GM04504 (cell line): Measurements from ENCODE around the gene OSTM1.

Experiments used
- DNase-seq: peaks from one replicate; pipeline ENCODE4 v3.0.0-alpha.2; 2012; ENCODE audit warnings: low read depth

Gene OSTM1

DNA sequence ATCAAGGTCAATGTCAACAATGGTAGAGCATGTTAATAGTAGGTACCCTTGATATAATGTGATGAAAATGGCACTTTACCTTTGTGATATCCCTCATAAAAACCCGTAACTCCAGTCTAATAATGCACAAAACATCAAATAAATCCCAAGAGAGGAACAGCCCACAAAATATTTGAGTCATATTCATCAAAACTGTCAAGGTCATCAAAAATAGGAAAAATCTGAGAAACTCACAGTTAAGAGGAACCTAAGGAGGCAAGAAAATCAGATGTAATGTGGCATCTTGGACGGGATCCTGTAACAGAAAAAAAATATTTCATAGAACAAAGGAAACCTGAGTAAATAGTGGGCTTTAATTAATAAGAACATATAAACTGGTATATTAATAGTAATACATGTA is 25.5 kb upstream of the OSTM1 start:
- no peak for DNase-seq

DNA sequence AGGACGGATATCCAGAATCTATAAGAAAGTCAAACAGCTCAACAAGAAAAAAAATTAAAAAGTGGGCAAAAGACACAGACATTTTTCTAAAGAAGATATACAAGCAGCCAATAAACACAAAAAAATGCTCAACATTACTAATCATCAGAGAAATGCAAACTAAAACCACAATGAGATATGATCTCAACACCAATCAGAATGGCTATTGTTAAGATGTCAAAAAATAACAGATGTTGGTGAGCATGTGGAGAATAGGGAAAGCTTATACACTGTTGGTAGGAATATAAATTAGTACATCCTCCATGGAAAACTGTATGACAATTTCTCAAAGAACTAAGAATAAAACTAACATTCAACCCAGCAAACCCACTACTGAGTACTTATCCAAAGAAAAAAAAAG is 23.3 kb upstream of the OSTM1 start:
- DNase-seq, result no peak

DNA sequence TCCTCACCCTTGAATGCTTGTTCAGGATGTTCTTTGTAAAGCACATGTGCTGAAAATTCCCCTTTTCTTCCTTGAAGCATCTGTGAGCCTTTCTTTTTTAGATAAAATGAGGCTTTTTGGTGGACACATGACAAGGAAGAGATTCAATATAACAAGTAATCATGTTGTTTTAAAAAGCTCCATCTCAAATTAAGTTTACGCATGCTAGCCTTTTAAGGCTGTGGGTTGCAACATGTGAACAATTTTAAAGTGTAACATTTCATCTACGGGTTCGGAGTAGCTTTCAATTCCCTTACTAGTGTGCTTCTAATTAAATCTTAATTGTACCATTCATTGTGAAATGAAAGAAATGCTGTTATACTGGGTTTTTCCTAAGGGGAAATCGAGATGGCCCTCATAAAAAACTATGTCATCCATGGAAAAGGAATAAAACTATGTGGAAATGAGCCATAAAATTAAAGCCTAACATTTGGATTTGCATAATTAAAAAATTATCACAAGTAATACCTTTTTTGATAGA is 19.3 kb upstream of the OSTM1 start:
- DNase-seq, result no peak

GRCh38 chr6:108091288-108091687 is 16.7 kb upstream of the OSTM1 start:
- no peak for DNase-seq

GRCh38 chr6:108083349-108083748 is 8.8 kb upstream of the OSTM1 start:
- no peak for DNase-seq

DNA sequence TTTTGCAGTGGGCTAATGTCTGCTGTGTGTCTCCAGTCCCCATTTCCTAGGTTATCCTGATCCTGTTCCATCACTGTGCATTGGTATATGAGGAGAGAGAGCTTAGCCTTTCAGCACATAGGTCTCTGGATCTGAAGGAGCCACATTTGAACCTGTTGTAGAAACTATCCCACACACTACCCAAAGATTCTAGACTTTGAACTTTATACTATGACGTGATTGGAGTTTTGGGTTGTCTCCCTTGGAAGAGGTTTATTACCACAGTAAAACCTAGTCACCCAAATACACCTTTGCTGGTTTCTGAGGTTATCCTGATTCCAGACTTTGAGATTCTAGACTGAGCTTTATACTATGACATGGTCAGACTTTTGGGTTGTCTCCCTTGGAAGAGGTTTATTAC is 8.0 kb upstream of the OSTM1 start:
- DNase-seq, result no peak

DNA sequence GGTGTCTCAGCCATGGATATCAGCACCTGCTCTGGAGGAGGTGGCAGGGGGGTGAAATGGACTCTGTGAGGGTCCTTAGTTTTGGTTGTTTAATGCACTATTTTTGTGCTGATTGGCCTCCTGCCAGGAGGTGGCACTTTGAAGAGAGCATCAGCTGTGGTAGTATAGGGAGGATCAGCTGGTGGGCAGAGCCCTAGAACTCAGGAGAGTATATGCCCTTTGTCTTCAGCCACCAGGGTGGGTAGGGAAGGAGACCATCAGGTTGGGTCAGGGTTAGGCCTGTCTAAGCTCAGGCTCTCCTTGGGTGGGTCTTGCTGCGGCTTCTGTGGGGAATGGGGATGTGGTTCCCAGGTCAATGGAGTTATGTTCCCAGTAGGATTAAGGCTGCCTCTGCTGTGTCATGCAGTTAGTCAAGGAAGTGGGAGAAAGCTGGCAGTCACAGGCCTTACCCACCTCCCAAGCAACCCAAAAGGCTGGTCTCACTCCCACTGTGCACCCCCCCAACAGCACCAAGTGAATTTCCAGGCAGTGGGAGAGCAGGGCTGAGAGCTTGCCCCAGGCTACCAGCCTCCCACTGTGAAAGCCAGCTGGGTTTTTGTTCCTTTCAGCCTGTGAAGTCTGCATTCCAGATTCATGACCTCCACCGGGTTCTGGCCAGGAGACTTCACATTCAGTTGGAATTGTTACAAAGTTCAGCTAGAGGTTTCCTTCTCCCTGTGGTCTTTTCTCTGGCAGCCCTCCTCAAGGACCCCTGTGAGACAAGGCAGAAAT is 5.7 kb upstream of the OSTM1 start:
- no peak for DNase-seq

DNA sequence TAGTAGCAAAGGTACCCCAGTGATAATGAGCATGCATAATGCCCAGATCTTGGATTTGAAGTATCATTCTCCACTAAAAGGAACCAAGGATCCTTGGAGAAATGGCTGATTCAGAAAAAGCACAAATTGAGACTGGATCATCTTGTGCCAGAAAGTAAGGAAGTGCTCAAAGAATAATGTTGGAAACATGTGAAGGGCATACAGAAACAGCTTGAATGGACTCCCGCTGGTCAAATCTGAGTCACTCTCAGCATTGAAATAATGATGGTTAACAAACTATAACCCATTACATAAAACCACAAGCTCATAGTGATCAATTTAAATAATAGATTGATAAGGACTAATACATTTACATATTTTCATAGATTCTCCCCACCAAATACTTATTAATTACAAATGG is 3.6 kb upstream of the OSTM1 start:
- DNase-seq, result no peak

DNA sequence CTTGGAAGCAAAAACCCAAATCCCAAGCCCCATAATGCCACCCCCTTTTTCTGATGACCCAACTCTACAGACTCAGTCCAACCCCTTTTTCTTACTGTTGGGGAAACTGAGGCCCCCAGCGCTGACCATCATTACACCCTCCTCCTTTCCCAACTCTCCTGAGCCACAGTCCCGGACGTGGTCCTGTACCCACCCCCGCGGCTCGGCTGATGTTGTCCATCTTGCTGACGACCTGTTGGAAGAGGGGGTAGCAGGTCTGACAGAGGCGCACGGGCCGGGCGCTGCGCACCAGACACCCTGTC is 533 bp downstream of the OSTM1 start:
- no peak for DNase-seq

GRCh38 chr6:108071736-108072276 is 2.7 kb downstream of the OSTM1 start:
- no peak for DNase-seq

GRCh38 chr6:108068618-108069017 is 5.9 kb downstream of the OSTM1 start:
- DNase-seq, result no peak

DNA sequence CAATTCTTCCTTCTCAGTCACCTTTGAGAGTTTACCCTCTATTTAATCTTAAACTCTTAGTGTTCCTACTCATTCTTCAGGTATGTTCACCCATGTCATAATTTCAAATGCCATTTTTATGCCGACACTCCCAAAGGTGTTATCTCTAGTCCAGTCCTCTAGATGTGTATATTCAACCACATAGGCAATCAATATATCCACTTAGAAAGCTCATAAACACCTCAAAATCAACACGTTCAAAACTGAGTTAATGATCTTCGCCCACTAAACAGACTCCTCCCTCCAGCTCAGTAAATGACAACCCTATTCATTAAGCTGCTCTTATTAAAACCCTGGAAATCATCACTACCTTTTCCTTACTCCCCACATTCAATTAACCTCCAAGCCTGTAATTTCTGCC is 6.4 kb downstream of the OSTM1 start:
- no peak for DNase-seq

DNA sequence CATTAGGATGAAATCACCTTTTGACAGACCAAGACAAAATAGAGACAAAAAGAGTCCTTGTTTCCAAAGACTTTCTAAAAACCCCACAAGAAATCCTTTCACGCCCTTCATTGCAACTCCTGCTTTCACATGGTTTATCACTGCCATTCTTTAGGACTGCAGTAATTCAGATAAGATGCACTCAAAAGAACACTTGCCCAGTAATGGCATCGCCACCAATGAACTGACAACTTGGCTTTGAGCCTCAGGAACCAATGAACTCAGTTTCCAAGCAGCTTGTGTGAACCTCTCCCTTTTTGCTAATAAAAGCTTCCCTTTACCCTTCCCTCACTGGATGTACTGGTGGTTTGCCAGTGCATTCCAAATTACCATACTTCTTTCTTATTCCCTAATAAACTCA is 21.8 kb downstream of the OSTM1 start:
- no peak for DNase-seq

- no peak for DNase-seq
Measured at GRCh38 chr6:108051481-108051880, 23.1 kb downstream of the OSTM1 start.

- no peak for DNase-seq
Measured at GRCh38 chr6:108039681-108040080, 34.9 kb downstream of the OSTM1 start.

DNA sequence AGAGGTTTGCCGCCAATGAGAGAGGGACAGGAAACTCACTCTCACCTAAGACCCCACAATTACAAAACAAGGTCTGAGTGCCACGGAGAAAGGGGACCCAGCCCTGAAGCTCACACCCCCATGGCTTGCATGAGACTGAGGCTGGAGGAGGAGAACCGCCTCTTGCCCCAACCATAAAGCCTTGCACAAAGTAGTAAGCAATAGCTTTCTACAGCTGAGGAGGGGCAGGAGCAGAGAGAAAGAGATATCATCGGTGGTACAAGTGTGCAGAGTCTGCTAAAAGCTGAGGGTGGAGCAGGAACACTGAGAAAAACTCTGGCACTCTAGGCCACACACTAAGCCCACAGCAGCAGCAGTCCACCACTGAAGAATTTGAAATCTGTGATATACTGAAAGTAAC is 37.7 kb downstream of the OSTM1 start:
- DNase-seq, result no peak

DNA sequence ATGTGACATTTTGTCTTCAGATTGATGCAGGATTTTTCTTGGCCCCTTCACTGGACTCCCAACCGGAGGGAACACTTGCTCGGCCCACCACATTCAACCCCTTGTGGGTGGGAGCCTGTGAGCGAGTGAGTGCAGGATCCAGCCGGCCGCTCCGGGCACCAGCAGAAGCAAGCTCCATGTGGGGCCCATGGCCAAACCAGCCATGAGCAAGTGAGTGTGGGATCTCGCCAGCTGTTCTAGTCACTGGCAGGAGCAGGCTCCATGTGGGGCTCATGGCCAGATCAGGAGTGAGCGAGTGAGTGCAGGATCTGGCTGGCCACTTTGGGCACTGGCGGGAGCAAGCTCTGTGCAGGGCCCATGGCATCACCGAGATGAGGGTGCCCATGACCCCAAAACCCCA is 42.6 kb downstream of the OSTM1 start:
- DNase-seq, result no peak

DNA sequence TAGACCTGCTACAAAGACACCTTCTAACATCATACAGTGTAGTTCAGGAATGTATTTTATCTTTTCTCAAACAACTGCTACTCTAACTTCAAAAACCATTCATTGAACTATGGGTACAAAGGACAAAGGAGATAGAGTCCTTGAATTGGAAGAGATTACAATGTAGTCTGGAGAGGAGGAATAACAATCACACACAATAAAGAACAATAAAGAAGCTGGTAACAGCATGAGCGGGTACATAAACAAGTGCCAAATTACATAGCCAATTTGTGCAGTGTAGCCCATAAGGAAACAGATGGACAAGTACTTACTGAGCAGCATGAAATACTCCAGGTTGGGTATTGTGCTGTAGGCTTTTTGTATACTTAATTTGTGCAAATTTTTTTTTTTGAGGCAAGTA is 44.3 kb downstream of the OSTM1 start:
- DNase-seq, result no peak

- no peak for DNase-seq
Measured at GRCh38 chr6:108029226-108029921, 45.2 kb downstream of the OSTM1 start.

DNA sequence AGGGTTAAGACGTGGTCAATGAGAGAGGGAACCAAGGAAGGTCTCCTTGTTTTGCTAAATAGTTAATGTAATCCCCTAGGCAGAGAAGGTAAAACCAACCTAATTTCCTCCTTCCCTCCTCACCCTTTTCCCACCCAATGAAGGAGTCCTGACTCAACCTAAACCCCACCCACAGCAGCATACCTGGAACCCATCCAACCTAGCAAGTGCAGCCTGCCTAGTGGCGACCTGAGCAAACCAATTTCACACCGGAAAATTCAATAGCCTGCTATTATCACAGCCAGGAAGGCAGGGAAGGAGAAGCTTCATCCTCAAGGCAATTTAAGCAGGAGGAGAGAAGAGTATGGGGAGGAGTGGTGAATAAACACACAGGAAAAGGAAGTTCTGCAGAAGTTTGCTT is 46.9 kb downstream of the OSTM1 start:
- DNase-seq, result no peak

GRCh38 chr6:108027056-108027455 is 47.5 kb downstream of the OSTM1 start:
- DNase-seq, result no peak

DNA sequence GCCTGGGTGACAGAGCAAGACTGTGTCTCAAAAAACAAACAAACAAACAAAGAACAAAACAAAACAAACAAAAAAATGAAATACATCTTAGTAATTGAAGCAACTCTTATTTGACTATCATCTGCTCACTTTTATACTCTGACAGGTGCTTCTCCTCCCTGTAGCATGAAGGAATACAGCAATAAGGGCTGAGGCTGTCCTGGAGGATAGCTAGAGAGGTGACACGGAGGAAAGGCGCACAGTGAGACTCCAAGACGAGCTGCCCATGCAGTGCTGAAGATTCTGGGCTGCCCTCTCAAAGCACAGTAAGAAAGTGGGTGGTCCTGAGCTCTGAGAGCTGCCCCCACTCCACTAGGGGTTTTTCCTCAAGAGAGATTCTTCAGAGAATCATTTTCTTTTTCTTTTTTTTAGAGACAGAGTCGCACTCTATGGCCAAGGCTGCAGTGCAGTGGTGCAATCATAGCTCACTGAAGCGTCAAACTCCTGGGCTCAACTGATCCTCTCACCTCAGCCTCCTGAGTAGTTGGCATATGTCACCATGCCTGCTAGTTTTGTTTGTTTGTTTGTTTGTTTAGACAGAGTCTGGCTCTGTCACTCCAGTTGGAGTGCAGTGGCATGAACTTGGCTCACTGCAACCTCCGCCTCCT is 50.0 kb downstream of the OSTM1 start:
- no peak for DNase-seq

- no peak for DNase-seq
Measured at GRCh38 chr6:108020472-108021116, 53.9 kb downstream of the OSTM1 start.
